NCI-H2107 (cell line): ENCODE measurements around the gene ASTL.
"Not testable (repeated sequence)": the region's sequence is repeated elsewhere in the genome, so short reads cannot be mapped to it uniquely, and the experiment has no call there.

Source experiments
- DNase-seq: peaks from one replicate; lab custom pipeline; 2025; lab: John Stamatoyannopoulos, UW

Gene ASTL

DNA sequence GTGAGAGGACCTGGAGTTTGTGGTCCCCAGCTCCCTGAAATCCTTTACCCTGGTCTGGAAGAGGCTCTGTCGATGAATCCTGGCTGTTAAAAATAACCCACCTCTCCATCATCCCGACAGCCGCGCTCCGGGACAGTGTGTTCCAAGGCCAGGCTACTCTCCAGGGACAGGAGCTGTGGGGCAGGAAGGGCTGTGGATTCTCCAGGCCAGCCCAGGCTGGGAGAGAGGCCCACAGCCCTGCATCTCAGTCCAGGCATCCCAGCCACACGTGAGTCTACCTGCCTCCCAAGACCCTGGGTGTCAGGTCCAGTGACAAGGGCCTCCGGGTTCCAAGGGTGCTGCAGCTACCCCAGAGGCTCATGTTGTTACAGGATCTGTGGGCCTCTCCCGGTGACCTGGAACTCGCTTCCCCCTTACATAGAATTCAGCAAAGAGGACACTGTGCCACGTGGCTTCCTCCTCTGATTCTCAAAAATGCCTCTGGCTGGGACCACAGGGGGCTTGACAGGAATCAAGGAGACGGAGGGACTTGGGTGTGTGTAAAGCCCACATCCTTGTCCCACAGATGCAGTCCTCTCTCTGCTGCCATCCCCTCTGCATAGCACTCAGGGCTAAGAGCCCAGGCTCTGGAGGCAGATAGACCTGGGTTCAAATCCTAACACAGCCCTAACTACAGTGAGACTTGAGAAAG is 39.3 kb downstream of the ASTL start:
- DNase-seq, result no peak

DNA sequence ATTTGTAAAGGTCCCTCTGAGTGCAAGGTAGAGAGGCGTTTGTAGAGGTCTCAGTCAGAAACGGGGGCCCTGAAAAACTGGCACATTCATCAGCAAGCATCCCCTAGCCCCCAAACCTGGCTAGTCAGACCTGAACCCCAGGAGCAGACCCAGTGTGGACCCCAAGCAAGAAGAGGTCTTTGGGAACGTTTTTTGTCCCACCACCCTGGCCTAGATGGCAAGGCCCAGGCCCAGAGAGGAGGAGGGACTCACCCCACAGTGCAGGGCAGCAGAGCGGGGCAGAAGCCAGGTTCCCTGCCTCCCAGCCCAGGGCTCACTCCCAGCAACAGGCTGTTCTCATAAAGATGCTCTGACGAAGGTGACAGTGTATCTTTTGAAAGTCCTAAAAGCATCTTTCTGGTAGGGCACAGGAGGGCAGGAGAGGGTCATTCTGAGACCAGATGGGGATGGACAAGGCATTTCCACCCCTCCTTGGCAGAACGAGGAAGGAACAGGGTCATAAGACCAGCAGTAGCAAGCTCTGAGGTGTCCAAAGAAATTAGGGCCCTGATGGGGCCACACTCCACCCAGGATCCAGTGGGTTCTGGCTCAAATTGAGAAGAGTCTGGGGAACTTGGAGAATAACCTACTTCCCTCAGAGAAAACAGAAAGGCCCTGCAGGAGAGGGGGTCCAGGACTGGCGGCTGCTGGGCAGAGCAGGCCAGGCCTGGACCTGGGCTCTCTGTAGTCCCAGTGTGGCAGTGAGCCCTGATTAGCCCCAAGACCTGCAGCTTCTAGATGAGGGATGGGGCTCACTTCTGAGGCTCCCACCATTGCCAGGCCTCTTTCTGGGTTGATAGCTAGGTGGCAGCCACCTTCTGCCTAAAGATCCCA is 40.1 kb downstream of the ASTL start:
- no peak for DNase-seq

DNA sequence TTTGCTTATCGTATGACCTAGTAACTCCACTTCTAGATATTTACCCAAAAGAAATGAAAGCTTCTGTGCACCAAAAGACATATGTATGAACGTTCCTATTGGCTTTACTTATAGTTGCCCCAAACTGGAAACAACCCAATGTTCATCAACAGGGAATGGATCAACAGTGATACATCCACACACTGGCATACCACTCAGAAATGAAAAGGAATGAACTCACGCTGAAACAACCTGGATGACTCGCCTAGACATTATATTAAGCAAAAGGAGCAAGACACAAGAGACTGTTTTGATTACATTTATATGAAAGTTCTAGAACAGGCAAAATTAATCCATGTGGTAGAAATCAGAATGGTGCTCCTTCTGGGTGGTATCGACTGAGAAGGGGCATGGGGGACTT is 40.9 kb downstream of the ASTL start:
- no peak for DNase-seq

DNA sequence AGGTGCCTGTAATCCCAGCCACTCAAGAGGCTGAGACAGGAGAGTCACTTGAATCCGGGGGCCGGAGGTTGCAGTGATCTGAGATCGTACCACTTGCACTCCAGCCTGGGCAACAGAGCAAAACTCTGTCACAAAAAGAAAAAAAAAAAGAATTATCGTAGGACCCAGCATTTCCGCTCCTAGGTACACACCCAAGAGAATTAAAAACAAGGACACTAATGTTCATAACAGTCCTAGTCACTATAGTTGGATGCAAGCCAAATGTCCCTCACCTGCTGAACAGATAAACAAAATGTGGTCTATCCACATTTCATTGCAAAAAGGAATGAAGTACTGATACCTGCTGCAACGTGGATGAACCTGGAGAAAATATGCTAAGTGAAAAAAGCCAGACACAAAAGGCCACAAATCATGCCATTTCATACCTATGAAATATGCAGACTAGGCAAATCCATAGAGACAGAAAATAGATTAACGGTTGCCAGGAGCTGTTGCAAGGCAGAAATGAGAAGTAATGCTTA is 43.1 kb downstream of the ASTL start:
- no peak for DNase-seq

DNA sequence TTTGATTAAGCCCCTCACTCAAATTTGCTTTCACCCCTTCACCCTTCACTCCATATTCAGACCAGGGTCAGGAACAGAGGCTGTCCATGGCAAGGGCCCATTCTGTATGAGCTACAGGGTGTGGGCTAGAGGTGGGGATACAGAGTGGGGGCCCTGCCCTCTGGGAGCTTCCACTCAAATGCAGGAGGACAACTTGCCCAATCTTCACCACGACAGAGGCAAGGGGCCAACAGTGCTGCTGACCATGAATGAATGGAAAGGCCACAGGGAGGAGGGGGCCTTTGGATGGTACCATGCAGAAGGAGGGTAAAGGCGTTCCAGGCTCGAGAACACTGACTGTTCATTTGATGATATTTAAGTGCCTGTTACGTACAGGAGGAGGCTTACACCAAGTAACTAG is 44.8 kb downstream of the ASTL start:
- DNase-seq, result no peak

DNA sequence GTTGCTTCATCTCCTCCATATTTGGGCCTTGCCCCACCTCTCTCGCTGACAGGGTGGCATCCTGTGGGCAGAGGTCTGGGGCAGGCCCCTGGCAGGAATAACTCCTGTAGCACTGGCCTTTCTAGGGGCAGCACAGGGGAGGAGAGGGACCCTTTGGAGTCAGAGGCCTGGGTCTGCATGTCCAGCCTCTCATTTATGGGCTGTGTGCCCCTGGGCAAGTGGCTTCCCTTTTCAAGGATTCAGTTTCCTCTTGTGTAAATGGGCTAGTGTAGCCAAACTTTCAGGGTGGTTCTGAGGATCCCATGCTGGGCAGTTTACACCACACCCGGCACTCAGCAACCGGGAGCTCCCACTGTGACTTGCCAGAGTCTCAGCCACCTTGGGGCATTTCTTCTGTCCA is 45.4 kb downstream of the ASTL start:
- DNase-seq, result no peak

DNA sequence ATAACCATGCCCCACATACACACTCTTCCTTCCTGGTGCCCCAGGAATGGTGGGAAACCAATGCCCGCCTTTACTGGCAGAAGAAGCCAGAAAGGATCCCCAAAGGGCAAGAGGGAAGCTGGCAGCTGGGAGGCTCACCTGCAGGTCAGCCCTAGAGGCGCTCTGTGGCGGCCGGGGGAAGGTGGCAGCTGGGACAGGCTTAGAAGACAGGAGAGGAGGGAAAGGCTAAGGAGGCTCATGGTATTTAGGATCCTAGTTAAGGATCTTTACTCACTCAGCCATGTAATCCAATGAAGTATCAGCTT is 45.8 kb downstream of the ASTL start:
- no peak for DNase-seq

DNA sequence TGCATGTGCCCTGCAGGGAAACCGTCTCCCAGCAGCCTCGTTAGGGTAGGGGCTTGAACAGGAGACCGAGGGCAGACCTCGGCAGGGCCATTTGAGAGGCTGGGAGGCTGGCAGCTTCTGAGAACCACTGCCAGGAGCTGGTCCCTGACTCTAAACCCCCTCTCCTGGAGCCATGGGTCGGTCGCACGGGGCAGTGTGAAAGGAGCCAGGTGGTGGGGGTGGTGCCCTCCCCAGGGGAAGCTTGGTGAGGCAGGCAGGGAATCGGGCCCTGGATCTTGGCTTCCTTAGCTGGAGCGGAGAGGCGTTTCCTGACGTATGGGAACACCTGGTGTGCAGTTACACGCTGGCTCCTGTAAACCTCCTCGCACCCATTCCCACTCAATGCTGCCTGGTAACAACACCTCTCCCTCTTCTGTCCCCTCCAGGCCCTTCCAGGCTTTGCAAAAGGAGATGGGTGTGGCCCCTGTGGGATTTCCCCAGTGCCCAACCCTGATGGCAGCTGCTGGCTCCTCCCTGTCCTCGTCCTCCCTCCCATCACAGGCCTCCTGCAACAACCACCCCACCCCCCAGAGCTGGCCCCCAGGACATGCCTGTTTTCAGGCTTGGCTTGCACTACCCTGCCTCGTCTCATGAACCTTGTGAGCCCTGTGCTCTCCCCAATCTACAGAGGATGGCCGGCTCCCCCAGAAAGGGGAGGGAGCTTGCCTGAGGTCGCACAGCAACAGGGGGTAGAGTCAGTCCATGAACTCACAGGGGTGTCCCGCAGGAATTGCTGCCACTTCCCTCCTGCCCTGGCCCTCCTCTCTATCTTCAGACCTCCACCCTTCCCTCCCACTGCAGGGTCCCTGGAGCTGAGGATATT is 46.4 kb downstream of the ASTL start:
- no peak for DNase-seq

DNA sequence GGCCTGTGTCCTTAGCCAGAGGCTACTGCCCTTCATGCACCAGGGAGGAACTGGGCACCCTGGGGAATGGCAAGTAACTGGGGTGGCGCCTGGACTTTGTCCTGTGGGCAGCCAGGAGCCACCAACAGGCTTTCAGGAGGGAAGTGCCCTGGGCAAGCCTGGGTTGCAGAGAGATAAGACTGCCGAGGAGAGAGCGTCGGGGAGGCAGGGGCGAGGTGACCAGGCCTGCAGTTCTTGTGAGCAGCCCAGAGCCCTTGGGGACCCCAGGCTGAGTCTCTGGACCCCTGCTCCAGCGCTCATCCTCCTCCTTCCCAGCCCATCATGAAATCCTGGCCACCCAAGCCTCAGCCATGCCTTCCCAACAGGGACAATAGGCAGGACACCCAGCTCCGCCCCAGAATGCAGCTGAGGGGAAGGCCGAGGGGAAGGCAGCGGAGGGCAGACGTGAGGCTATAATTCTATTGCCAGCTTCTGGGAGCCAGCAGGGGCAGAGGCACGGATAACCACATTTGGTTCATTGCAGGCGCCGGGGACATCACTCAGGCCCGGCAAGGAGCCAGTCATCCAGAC is 47.1 kb downstream of the ASTL start:
- DNase-seq, result no peak

DNA sequence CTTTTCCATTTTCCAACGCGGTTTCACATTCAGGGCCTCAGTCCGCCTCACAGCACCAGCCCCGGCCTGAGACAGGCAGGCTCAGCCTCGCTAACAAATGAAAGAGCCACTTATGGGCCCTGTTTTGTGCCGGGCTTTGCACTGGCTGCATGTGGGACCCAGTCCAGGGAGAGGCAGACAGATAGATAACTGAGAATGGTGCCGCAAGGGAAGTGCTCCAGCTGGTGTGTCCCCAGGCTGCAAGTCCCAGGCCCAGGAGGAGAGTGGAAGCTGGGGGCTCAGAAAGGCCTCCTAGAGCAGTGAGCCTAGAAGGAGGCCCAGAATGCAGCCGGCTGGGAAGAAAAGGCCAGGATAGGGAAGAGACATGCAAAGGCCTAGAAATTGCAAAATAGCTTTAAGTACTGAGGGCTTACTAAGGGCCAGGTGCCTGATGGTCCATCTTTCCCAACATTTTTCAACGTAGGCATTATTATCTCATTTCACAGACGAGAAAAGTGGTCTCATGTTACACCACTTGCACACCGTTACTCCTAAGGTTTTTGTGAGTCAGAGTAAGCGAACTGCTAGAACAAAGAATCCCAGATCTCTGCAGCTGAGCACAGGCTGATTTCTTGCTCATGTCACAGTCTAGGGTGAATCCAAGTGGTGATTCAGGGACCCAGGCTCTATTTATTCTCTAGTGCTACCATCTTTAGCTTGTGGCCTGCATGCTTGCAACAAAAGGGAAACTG is 47.9 kb downstream of the ASTL start:
- no peak for DNase-seq

DNA sequence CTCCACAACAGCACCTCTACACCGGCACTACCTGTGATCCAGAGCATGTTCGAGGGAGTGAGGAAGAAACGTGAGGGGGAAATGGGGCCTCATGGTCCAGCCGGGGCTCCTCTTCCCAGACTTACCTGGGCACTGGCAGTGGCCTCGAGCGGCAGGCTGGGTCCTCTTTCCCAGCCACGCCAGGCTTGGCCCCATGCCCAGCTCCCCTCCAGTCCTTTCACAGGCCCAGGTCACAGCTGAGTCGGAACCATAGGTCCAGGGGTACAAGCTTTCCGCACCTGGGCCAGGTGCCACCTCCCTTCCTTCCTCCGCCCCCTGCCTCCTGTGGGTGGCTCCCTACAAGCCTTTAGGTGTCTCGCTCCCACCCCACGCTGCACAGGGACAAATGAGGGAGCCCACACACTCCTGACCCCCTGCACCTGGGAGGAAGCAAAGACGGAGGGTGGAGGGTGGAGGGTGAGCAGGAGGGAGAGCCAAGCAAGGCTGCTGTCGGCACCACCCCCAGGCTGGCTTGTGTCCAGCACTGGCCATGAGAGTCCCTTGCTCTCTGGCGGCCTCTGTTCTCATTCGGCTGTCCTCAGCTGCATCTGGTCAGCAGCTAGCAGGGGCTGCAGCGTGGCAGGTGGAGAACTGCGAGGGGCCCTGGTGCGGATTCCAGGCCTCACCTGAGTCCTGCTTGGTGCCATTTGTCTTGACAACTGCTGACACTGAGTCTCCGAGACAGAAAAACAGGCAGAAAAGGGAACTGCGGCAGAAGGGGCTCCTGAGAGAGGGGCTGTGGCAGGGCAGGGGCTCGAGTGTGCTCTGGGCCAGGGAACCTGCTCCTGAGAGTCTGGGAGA is 48.7 kb downstream of the ASTL start:
- no peak for DNase-seq

DNA sequence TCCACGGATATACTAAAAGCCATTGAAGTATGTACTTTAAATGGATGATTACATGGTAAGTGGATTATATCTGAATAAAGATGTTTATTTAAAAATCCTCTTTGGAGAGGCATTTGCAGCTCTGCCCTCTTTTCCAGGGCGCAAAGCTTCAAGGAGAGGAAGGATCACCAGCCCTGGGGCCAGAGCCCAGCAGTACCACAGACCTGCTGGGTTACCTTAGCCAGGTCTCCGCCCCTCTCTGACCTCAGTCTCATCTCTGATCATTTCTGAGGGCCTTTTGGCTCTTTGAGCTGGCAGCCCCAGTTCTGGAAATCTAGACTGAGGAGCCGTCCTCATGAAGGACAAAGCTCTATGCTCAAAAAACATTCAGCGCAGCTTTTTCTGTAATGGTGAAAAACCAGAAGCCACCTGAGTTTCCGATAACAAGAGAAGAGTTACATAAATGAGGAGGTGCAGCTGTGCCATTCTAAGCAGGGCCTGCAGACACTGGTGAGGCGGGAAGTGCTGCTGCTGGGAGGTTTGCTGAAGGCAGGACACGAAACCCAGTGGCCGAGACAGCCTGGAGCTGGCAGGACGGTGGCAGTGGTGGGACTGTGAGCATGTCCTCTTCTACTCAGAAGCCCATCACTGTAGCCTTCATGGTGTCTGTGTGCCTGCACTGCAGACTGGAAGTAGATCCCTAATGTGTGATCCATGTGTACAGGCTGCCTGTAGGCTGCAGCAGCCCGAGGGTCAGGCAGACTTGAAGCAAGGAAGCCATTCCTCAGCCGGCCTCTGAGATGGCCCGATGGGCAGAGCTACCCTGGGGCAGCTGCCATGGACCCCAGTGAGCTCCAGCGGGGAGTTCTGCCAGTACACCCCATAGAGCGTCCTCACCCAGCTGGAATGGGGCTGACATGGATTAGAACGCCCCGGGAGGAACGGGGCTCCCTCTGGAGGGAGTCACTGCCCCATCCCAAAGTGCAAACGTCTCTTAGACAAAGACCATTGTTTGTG is 49.7 kb downstream of the ASTL start:
- DNase-seq, result no peak

DNA sequence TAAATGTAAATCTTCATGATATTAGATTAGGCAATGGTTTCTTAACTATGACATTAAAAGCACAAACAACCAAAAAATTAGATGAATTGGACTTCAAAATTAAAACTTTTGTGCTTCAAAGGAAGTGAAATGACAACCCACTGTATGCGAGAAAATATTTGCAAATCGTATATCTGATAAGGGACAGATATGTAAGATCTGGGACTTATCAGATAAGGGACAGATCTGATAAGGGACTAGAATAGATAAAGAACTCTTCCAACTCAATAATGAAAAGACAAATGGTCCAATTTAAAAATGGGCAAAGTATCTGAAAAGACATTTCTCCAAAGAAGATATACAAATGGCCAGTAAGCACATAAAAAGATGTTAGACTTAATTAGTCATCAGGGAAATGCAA is 51.2 kb downstream of the ASTL start:
- no peak for DNase-seq

DNA sequence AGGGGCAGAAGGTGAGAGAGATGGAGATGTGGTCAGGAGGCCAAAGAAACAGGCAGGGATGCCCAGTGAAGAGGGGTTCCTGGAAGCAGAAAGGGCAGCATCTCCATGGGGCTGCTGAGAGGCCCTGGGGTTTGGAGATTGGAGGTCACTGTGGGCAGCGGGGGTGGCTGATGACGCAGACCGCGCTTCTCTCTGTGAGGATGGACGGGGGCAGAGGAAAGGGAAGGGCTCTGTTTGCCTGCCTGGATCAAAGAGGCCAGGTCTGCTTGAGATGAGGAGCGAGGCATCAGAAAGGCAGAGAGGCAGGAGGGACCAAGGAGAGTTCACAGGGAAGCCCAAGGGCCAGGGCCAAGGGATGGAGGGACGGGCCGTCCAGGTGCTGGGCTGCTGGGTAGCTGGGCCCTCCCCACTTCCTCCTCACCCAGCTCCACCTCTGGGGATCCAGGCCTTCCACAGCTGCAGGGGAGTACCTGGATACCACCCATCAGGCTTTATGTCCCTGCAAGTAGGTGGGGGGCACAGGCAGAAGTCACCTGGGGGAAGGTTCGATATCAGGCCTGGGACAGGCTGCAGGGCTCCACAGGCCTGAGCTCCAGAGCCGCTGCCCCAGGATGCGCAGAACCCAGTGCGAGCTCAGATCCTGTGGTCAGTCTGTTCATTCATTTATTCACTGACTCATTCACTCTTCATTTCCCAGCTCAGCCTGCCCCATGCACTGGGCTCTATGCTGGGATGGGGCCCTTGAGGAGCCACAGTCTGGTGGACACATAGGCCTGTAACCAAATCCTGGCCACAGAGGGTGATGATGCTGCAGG is 52.6 kb downstream of the ASTL start:
- DNase-seq, result no peak

DNA sequence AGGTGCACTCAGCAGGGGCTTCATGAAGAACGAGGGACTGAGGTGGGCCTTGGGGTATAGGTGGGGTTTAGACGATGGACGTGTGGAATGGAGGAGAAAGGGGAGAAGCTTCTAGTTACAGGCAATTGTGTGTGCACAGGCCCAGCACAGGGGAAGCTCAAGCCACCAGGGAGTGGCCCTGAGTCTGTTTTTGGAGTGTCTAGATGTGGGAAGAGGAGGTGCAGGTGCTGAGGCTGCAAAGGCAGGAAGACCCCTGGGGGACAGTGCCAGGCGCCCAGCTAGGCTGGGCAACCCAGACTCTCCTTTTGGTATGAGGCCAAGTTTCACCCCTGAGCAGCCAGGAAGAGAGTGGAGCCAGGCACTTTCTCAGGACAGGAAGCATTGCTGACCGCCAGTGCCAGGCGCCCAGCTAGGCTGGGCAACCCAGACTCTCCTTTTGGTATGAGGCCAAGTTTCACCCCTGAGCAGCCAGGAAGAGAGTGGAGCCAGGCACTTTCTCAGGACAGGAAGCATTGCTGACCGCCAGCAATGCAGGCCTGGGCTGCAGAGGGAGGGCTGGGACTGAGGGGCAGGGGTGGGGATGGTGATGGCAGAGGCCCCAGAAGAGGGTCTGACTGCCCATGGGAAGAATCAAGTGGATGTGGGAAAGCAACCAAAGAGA is 53.3 kb downstream of the ASTL start:
- not testable (repeated sequence) for DNase-seq

DNA sequence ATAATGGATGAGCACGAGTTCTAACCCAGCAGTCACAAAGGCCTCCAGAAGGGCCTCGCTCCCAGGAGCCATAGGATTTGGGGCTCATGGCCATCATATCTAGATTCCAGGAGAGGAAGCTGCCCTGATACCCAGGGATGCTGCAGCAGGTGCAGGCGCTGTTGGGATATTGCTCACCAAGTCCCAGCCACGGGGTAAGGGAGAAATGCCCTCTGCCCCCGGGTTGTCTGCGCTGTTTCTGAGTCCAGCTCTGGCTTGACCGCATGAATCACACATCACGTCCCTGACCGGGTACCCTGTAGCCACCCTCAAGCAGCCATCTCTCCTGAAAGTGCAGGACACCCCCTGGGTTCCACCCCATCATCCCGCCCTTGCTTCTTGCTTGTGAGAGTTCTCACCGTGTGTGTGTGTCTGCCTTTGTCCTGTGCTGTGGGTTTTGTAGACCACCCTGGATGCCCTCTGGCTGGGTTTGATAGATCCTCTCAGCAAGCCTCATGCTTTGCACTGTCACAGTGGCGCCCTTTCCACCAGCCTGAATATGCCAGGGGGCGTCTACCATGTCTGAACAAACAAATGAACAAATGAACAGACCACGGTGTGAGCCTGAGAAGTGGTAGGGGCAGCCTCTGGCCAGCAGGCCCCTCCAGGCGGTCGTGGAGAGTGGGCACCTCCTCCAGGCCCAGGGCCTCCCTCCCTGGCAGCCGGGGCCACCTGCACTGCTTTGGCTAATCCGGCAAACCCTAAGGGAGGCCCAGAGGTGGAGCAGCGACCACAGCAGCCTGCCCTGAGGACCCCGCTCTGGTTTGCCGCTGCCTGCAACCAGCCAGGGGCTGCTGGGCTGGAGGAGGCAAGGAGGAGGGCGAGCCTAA is 54.1 kb downstream of the ASTL start:
- DNase-seq, result no peak
